NCI-H524 (cell line): Measurements from ENCODE around the gene CMTR2.
A peak's percentile ranks its signal among the peaks of the same experiment; 100 is the strongest.
"Not testable (repeated sequence)": the region's sequence is repeated elsewhere in the genome, so short reads cannot be mapped to it uniquely, and the experiment has no call there.

Experiments
- DNase-seq, 2 experiments: peaks; one replicate each; lab custom pipeline; 2025; lab: John Stamatoyannopoulos, UW

The CMTR2 gene, protein sequence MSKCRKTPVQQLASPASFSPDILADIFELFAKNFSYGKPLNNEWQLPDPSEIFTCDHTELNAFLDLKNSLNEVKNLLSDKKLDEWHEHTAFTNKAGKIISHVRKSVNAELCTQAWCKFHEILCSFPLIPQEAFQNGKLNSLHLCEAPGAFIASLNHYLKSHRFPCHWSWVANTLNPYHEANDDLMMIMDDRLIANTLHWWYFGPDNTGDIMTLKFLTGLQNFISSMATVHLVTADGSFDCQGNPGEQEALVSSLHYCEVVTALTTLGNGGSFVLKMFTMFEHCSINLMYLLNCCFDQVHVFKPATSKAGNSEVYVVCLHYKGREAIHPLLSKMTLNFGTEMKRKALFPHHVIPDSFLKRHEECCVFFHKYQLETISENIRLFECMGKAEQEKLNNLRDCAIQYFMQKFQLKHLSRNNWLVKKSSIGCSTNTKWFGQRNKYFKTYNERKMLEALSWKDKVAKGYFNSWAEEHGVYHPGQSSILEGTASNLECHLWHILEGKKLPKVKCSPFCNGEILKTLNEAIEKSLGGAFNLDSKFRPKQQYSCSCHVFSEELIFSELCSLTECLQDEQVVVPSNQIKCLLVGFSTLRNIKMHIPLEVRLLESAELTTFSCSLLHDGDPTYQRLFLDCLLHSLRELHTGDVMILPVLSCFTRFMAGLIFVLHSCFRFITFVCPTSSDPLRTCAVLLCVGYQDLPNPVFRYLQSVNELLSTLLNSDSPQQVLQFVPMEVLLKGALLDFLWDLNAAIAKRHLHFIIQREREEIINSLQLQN

DNA sequence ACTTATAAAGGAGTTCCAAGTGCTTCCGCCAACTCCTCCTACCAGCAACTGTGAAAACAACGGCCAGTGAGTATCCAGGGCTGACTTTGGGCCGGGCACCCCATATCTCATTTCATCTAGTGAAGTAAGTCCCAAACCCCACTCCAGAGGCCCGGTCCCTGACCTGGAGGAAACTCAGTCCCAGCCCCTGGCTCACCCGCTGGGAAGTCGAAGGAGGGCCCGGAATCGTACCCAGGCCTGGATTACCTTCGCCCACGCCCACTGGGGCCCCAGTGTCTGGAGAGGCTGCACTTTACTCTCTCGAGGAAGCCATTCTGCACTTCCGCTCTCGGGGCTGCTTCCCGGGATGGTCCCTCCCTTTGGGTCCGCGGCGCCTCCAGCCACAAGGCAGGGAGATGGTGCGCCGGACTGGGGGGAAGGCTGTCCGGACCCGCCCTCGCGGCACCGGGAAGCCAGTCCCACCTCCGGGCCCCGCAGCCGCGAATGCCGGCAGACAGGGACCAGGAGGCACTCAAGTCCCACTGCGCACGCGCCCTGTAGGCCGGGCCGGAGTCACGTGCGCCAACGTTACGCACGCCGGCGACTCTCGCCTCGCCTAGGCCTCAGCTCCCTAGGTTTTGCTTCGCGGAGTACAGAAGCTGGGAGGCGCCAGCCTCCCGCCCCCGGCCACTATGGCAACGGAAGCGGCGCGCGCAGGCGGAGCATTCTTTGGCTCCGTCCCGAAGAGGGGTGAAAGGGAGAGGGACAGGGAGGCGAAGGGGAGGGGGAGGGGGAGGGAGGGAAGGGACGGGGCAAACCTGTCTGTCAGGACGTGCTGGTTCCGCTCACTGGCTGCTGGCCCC, at the start of gene CMTR2:
Gene CMTR2 (minus strand): TSS at position 513 of the 842 bp plus-strand sequence. CDS start 3,482 bp downstream, outside the sequence.
- peak; percentile 97 to 99 for DNase-seq

- DNase-seq: no peak
Observed at GRCh38 chr16:71338632-71339031, 49.4 kb upstream of the CMTR2 start.

- no peak for DNase-seq
Observed at GRCh38 chr16:71338193-71338592, 49.0 kb upstream of the CMTR2 start.

GRCh38 chr16:71337631-71338030, 48.4 kb upstream of the CMTR2 start:
- DNase-seq: no peak

GRCh38 chr16:71328151-71328550, 38.9 kb upstream of the CMTR2 start:
- DNase-seq: no peak

GRCh38 chr16:71327720-71328119, 38.5 kb upstream of the CMTR2 start:
- DNase-seq: no peak

GRCh38 chr16:71319999-71320398, 30.8 kb upstream of the CMTR2 start:
- DNase-seq: no peak

DNA sequence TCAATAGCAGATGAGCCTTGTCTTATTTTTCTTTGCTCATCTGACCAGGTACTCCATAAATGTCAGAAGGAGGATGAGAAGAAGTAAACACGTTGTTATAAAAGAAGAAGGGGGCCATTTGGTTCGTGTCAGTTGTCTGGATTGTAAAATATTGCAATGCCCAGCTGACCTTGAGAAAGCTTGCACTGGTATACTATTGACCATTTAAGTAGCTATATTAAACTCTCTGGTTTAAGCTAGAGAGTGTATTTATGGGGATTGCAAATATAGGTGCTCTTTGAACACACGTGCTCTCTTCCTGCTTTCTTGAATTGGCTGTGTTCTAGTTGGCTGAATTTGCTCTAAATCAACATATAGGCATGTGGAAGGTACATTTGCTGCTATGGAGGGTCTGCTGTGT, 26.1 kb upstream of the CMTR2 start:
- DNase-seq: no peak

- not testable (repeated sequence) for DNase-seq
Observed at GRCh38 chr16:71313591-71313990, 24.4 kb upstream of the CMTR2 start.

- peak; percentile 24 to 60 for DNase-seq
Observed at GRCh38 chr16:71311553-71312158, 22.5 kb upstream of the CMTR2 start.

DNA sequence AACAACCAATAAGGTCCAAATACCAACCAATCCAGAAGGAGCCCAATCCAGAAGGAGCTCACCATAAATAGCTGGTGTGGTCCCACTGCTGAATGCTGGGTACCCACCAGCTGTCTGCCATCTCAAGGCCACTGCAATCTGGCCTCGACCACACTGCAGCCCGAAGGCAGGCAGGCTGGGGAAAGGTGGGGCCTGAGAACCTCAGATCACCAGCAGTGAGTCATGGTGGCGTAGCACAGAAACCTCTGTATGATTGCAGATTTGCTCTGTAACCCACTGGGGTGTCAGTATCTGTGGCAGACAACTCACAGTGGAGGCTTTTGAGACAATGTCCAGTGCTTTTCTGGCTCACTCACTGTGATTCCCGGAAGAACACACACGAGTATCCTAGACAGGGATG, 14.7 kb upstream of the CMTR2 start:
- no peak for DNase-seq

DNA sequence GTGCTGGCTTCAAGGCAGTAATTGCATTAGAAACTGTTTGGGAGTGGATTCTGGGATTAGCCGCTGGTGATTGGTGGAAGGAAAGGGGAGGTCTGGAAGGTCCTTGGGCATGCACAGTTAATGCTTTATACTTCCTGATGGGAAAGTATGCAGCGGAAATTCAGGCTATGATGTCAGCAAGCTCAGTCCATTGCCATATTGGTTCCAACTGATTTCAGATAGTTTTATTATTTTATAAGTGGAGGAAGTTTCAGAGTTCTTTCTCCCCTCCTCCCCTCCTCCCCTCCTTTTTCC, 8.1 kb upstream of the CMTR2 start:
- DNase-seq: no peak

GRCh38 chr16:71296584-71297340, 7.6 kb upstream of the CMTR2 start:
- no peak for DNase-seq

- DNase-seq: no peak
Observed at GRCh38 chr16:71295950-71296349, 6.7 kb upstream of the CMTR2 start.

DNA sequence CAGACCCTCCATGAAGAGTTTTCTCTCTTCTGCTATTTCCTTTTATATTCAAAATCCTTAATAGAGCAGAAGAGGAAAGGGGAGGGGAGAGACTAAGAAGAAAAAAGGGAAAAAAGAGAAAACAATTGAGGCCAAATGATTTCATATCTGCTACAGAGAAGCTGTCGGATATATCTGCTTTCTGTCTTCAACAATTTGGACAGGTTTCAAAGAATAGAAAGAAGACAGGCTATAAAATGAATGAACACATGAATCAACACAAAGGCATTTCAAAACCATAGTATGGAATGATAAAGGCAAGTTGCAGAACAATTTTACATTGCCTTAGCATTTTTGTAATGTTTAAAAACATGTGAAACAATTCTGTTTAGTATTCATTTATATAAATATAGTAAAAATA, 4.7 kb upstream of the CMTR2 start:
- DNase-seq: no peak

DNA sequence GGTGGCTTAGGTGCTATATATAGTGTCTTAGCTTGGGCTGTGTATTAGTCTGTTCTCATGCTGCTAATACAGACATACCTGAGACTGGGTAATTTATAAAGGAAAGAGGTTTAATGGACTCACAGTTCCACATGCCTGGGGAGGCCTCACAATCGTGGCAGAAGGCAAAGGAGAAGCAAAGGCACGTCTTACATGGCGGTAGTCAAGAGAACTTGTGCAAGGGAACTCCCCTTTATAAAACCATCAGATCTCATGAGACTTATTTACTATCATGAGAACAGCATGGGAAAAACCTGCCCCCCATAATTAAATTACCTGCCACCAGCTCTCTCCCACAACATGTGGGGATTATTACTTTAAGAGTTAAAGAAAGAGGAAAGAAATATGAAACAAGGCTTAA, 2.9 kb upstream of the CMTR2 start:
- not testable (repeated sequence) for DNase-seq

- no peak for DNase-seq
Observed at GRCh38 chr16:71289732-71290062, 495 bp upstream of the CMTR2 start.

- DNase-seq: no peak
Observed at GRCh38 chr16:71288570-71288889, 672 bp downstream of the CMTR2 start.

DNA sequence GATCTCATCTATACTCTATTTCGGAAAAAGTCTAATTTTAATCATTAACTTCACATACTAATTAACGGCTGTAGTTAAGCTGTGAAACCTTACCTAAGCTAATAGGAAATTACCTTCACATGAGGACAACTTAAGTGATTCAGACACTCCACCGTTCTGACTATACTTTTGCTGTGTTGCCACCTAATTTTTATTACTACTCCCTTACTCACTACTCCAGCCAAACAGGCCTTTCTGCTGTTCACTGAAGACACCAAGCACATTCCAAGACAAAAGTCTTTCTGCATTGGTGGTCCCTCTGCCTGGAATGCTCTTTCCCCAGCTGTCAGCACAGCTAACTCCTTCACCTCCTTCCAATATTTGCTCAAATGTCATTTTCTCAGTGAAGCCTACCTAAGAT, 1.3 kb downstream of the CMTR2 start:
- DNase-seq: no peak

DNA sequence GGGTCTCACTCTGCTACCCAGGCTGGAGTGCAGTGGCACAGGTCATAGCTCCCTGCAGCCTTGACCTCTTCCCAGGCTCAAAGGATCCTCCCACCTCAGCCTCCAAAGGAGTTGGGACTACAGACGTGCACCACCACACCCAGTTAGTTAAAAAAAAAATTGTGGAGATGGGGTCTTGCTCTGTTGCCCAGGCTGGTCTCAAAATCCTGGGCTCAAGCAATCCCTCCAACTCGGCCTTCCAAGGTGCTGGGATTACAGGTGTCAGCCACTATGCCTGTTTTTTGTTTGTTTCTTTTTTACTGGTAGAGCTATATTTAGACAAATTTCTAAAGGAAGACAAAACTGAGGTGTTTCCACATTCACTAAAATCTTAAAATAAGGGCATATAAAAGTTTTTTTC, 1.7 kb downstream of the CMTR2 start:
- no peak for DNase-seq

DNA sequence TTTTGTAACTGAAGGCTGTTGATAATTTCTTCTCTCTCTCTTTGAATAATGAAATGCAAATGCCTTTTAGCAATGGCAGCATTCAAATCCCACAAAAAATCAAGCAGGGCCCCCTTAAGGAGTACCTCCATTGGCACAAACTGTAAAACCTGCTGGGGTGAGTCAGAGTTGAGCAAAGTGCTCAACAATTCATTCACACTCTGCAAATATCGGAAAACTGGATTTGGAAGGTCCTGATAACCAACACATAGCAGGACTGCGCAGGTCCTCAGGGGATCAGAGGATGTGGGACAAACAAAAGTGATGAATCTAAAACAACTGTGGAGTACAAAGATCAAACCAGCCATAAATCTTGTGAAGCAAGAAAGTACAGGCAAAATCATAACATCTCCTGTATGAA, 5.6 kb downstream of the CMTR2 start:
- no peak for DNase-seq

DNA sequence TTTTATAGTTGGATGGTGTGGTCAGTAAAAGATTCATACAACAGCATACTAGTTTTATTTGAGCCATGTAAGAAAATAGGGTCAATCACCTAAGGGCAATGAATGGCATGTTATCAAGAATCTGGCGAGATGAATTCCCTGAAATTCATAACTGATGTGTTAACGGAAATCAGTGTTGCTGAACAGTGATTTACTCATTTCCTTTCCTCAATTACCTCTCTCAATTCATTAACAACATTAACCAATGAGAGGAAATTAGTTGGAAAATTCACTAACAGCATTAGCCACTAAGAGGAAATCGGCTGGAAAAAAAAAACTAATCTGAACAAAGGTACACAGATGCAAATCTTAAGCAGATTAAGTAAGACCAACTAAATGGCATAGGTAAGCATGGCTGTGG, 6.3 kb downstream of the CMTR2 start:
- DNase-seq: no peak
